ENCODE data around the gene YAP1.

- no peak for TF ChIP-seq CTCF (IDR thresholded peaks at IDR 0.05)
- no peak for TF ChIP-seq POLR2A (IDR thresholded peaks at IDR 0.05)
Observed at GRCh38 chr11:102138223-102138622, 28.0 kb downstream of the YAP1 start.

Measured in body of pancreas (tissue), 4 donors.